GM18502 (cell line): ENCODE measurements around the gene RSPO4.

Experiments
- ATAC-seq: cut with Tn5 transposase; IDR thresholded peaks from one replicate; pipeline ENCODE4 v1.9.1; 2021; ENCODE audit warnings: mild to moderate bottlenecking; ENCODE audit not compliant: unreplicated experiment, poor library complexity

Gene RSPO4

GRCh38 chr20:913306-913849 is 88.7 kb downstream of the RSPO4 start:
- ATAC-seq: no peak

- no peak for ATAC-seq
Observed at GRCh38 chr20:911882-912600, 90.1 kb downstream of the RSPO4 start.

- no peak for ATAC-seq
Observed at GRCh38 chr20:910870-911770, 91.0 kb downstream of the RSPO4 start.

GRCh38 chr20:910132-910869 is 91.8 kb downstream of the RSPO4 start:
- no peak for ATAC-seq

- ATAC-seq: no peak
Observed at GRCh38 chr20:909641-910040, 92.5 kb downstream of the RSPO4 start.
